GM12891 (cell line): Measurements from ENCODE around the gene FGF14.

Experiments
- PAX5 ChIP-seq: IDR thresholded peaks from 2 replicates; pipeline ENCODE4 v1.6.1; 2011; ENCODE audit warnings: low read length, moderate library complexity, mild to moderate bottlenecking; ENCODE audit not compliant: insufficient read depth, severe bottlenecking
- POLR2A ChIP-seq: IDR thresholded peaks from 2 replicates; pipeline ENCODE4 v1.6.1; 2011; ENCODE audit warnings: low read depth, low read length, control low read depth
- POLR2AphosphoS5 ChIP-seq: IDR thresholded peaks from 2 replicates; pipeline ENCODE4 v1.6.1; 2011; ENCODE audit warnings: low read depth, low read length, control low read depth
- POU2F2 ChIP-seq: IDR thresholded peaks from 2 replicates; pipeline ENCODE4 v1.6.1; 2011; ENCODE audit warnings: low read depth, mild to moderate bottlenecking, control low read depth, low read length, moderate library complexity
- SPI1 ChIP-seq: IDR thresholded peaks from 2 replicates; pipeline ENCODE4 v1.6.1; 2011; ENCODE audit warnings: low read depth, low read length, control low read depth
- TAF1 ChIP-seq: IDR thresholded peaks from 2 replicates; pipeline ENCODE4 v1.6.1; 2011; ENCODE audit warnings: low read depth, low read length, control low read depth

GRCh38 chr13:101967781-101968180, 434.1 kb downstream of the FGF14 start:
- TF ChIP-seq POLR2A (no peak), POLR2AphosphoS5 (no peak), SPI1 (no peak), TAF1 (no peak), PAX5 (no peak), POU2F2 (no peak)
